PFSK-1 (cell line): ENCODE measurements around the gene IGSF23.

Experiments used
- FOXP2 ChIP-seq: optimal IDR thresholded peaks from 2 replicates; pipeline ENCODE3; 2011; ENCODE audit warnings: borderline replicate concordance, control low read depth, inconsistent platforms; ENCODE audit not compliant: insufficient read depth; ENCODE audit errors: extremely low read length, extremely low read depth
- POLR2AphosphoS5 ChIP-seq: IDR thresholded peaks from 2 replicates; pipeline ENCODE4 v1.6.1; 2012; ENCODE audit warnings: low read depth, mild to moderate bottlenecking, control low read depth, low read length, moderate library complexity
- REST ChIP-seq, 2 experiments: IDR thresholded peaks; 2 replicates each; pipeline versions ENCODE4 v1.6.1 to v1.8.0; 2011 to 2012; ENCODE audit warnings: low read depth in 2 of 2, low read length in 2 of 2, control low read depth in 1 of 2, inconsistent platforms in 1 of 2, mild to moderate bottlenecking in 1 of 2, moderate library complexity in 1 of 2; ENCODE audit not compliant: insufficient read depth in 1 of 2
- SIN3A ChIP-seq: IDR thresholded peaks from 2 replicates; pipeline ENCODE4 v1.6.1; 2012; ENCODE audit warnings: mild to moderate bottlenecking, low read length, moderate library complexity, borderline replicate concordance; ENCODE audit not compliant: insufficient read depth
- TAF1 ChIP-seq: IDR thresholded peaks from 2 replicates; pipeline ENCODE4 v1.6.1; 2012; ENCODE audit warnings: low read length, control low read depth, borderline replicate concordance; ENCODE audit not compliant: insufficient read depth

Gene IGSF23

GRCh38 chr19:44623080-44623479 is 9.7 kb downstream of the IGSF23 start:
- no peak for TF ChIP-seq TAF1
- no peak for TF ChIP-seq SIN3A
- no peak for TF ChIP-seq POLR2AphosphoS5
- no peak for TF ChIP-seq FOXP2
- TF ChIP-seq REST (IDR thresholded peaks at IDR 0.05; ENCODE audit: insufficient read depth in 1 of 2, low read depth in 2 of 2, low read length in 2 of 2) = no peak

- TF ChIP-seq POLR2AphosphoS5 (no peak), REST (IDR thresholded peaks at IDR 0.05; ENCODE audit: insufficient read depth in 1 of 2, low read depth in 2 of 2, low read length in 2 of 2) (no peak), TAF1 (no peak), SIN3A (no peak), FOXP2 (no peak)
Measured at GRCh38 chr19:44623626-44624025, 10.3 kb downstream of the IGSF23 start.

GRCh38 chr19:44624840-44625354 is 11.5 kb downstream of the IGSF23 start:
- TF ChIP-seq REST (IDR thresholded peaks at IDR 0.05; ENCODE audit: insufficient read depth in 1 of 2, low read depth in 2 of 2, low read length in 2 of 2) = no peak
- no peak for TF ChIP-seq FOXP2
- TF ChIP-seq POLR2AphosphoS5 = no peak
- no peak for TF ChIP-seq SIN3A
- no peak for TF ChIP-seq TAF1

GRCh38 chr19:44626048-44626624 is 12.8 kb downstream of the IGSF23 start:
- no peak for TF ChIP-seq FOXP2
- TF ChIP-seq SIN3A = no peak
- TF ChIP-seq REST (IDR thresholded peaks at IDR 0.05; ENCODE audit: insufficient read depth in 1 of 2, low read depth in 2 of 2, low read length in 2 of 2) = no peak

- TF ChIP-seq SIN3A = no peak
- no peak for TF ChIP-seq FOXP2
- TF ChIP-seq REST (IDR thresholded peaks at IDR 0.05; ENCODE audit: insufficient read depth in 1 of 2, low read depth in 2 of 2, low read length in 2 of 2) = no peak
- TF ChIP-seq TAF1 = no peak
- TF ChIP-seq POLR2AphosphoS5 = no peak
Measured at GRCh38 chr19:44627631-44628030, 14.3 kb downstream of the IGSF23 start.
